Colonic mucosa (tissue), 4 donors: ENCODE data around the gene CDC45. TPM values are rescaled to one million over a fixed set of nuclear protein-coding genes. Genes with fewer than 3 reads are reported as not detected.

Source experiments
- DNase-seq: peaks from one replicate; pipeline ENCODE4 v3.0.0-alpha.2; 2020
- H3K27ac ChIP-seq: fragments of 200-600 bp; one replicate; pipeline ENCODE4 v1.8.0; 2021
- H3K27me3 ChIP-seq: fragments of 200-600 bp; one replicate; pipeline ENCODE4 v1.8.0; 2021
- H3K36me3 ChIP-seq: fragments of 200-600 bp; one replicate; pipeline ENCODE4 v1.8.0; 2021
- H3K4me1 ChIP-seq: fragments of 200-600 bp; one replicate; pipeline ENCODE4 v1.8.0; 2021; ENCODE audit warnings: mild to moderate bottlenecking
- H3K4me3 ChIP-seq: fragments of 200-600 bp; one replicate; pipeline ENCODE4 v1.8.0; 2021
- H3K9ac ChIP-seq, 2 donors: one replicate each; pipeline ENCODE4 v1.7.0; 2013; ENCODE audit warnings: control low read depth in 2 of 2, low read depth in 2 of 2, low read length in 2 of 2
- H3K9me3 ChIP-seq: fragments of 200-600 bp; one replicate; pipeline ENCODE4 v1.8.0; 2021
- CTCF ChIP-seq: fragments of 200-600 bp; IDR thresholded peaks from one replicate; pipeline ENCODE4 v1.8.0; 2022; ENCODE audit warnings: antibody characterized with exemption, mild to moderate bottlenecking
- intact Hi-C: fragments of 100-400 bp; cut with DNase I; formaldehyde crosslinking; loops from one replicate; pipeline ENCODE4 v1.14.1; 2022
- total RNA-seq, 2 donors: library from RNA; stranded (reverse); fragmentation: NEBNext Ultra II Directional in 1 of 2; extraction: Animal tissue kit (Norgen Biotek cat#: 25700) in 1 of 2; gene quantifications; one replicate each; pipeline ENCODE4 v1.2.1, GENCODE V29; 2021
- donor health status: healthy.
- donor health status: DM: no; HTN: no; CAD: no.
- donor health status: DM: no; HTN: no; CAD: no.

The CDC45 gene
- total RNA-seq, 2 donors from 2014 or later = 5.1 to 35.9 TPM

- Histone ChIP-seq H3K27ac (no peak overlapping the region), H3K4me3 (no peak overlapping the region), H3K9me3 (no peaks in the 10 kb centered on the region), H3K9ac (no peak overlapping the region), H3K27me3 (no peaks in the 10 kb centered on the region), H3K4me1 (no peaks in the 10 kb centered on the region), H3K36me3 (no peaks in the 10 kb centered on the region)
- no peak for DNase-seq
- intact Hi-C loops = no loop called here
- TF ChIP-seq CTCF = no peak
Measured at GRCh38 chr22:19569276-19569640, 89.5 kb downstream of the CDC45 start.

- no peak for DNase-seq
- Histone ChIP-seq H3K27me3 (no peaks in the 10 kb centered on the region), H3K27ac (no peak overlapping the region), H3K4me3 (no peak overlapping the region), H3K4me1 (no peaks in the 10 kb centered on the region), H3K36me3 (no peaks in the 10 kb centered on the region), H3K9ac (no peak overlapping the region), H3K9me3 (no peaks in the 10 kb centered on the region)
- TF ChIP-seq CTCF = no peak
- intact Hi-C loops = no loop called here
Measured at GRCh38 chr22:19569976-19570375, 90.3 kb downstream of the CDC45 start.

Other genes starting within 250 kb of the CDC45 start
- 1 to 10 TPM; 3.4 to 3.5 TPM for gene CLTCL1, start 188.2 kb upstream of the CDC45 start, total RNA-seq
- gene HIRA, start 48.2 kb upstream of the CDC45 start, total RNA-seq = 10 to 100 TPM; 22.3 to 41.5 TPM
- gene MRPL40, start 47.4 kb upstream of the CDC45 start, total RNA-seq = 10 to 100 TPM; 16.1 to 24.7 TPM
- 10 to 100 TPM; 21.6 to 21.8 TPM for gene C22orf39, start 32.2 kb upstream of the CDC45 start, total RNA-seq
- gene UFD1, start 727 bp upstream of the CDC45 start, total RNA-seq = 10 to 100 TPM; 45.7 to 73.6 TPM
- gene CLDN5, start 44.5 kb downstream of the CDC45 start, total RNA-seq = 10 to 100 TPM; 10.4 to 31.0 TPM
- 1 to 10 TPM; 2.2 to 2.5 TPM for gene SEPTIN5, start 234.6 kb downstream of the CDC45 start, total RNA-seq
- 1 to 10 TPM in 1 of 2 donors, under 1 TPM in 1; 0.45 to 1.1 TPM for gene GP1BB, start 243.6 kb downstream of the CDC45 start, total RNA-seq